ENCODE measurements around the gene SPON1.
"Not testable (repeated sequence)": the region's sequence is repeated elsewhere in the genome, so short reads cannot be mapped to it uniquely, and the experiment has no call there.

The SPON1 gene

DNA sequence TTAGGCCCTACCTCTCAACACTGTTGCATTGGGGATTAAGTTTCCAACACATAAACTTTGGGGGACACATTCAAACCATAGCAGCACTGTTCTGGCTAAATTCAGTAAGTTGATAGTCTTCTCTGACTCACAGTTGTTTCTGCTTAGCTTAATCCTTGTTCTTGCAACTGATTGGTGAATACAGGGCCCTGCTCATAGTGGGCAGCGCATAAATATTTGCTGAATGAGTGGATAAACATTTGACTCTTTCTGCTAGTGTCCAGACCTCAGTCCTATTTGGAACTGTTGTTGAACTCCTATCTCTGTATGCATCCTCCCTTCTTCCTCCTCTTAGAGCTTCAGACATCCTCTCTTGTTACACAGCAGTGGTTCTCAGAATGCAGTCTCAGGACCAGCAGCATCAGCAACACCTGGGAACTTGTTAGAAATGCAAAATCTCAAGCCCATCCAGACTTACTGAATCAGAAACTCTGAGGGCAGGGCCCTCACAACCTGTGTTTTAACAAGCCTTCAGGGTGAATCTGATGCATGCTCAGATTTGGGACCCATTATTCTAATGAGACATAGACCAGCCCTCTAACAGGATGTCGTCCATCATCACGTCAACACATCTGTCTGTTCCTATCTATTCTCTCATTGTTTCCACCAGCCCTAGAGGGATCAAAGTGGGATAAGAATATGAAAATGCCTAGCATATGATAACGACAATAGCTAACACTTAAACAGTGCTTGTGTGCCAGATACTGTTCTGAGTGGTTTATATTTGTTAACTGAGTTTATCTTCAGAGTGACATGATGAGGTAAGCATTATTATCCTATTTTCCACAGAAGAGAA lies 22.3 kb downstream of the SPON1 start:
- DNase-seq = no peak

- not testable (repeated sequence) for DNase-seq
Measured at GRCh38 chr11:13986695-13987094, 24.2 kb downstream of the SPON1 start.

DNA sequence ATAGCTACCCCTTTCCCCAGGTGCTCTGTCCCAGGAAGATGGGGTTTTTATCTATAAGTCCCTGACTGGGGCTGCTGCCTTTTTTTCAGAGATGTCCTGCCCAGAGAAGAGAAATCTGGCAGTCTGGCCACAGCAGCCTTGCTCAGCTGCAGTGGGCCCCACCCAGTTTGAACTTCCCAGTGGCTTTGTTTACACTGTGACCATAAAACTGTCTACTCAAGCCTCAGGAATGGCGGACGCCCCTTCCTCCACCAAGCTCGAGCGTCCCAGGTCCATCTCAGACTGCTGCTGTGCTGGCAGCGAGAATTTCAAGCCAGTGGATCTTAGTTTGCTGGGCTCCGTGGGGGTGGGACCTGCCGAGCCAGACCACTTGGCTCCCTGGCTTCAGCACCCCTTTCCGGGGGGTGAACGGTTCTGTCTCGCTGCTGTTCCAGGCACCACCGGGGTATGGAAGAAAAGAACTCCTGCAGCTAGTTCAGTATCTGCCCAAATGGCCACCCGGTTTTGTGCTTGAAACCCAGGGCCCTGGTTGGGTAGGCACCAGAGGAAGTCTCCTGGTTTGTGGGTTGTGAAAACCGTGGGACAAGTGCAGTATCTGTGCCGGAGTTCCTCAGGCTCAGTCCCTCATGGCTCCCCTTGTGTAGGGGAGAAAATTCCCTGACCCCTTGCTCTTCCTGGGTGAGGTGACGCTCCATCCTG lies 29.8 kb downstream of the SPON1 start:
- DNase-seq = not testable (repeated sequence)

- DNase-seq = no peak
Measured at GRCh38 chr11:13993096-13993765, 30.7 kb downstream of the SPON1 start.

DNA sequence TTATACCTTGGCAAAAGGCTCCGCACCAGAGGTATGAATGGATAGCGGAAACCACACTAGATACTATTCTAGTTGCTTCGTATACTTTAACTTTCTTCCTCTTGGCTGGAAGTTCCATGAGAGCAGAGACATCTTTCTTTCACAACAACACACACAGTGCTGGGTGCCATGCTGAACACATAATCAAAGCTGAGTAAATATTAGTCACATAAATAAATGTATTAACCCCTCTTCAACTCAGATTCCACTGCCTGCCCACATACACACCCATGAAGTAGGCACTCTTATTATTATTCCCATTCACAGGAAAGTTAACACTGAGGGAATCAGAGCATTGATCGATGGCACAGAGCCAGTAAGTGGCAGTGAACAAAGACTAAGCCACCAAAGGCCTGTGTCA lies 35.4 kb downstream of the SPON1 start:
- DNase-seq = no peak

GRCh38 chr11:13999704-14000103 lies 37.2 kb downstream of the SPON1 start:
- no peak for DNase-seq

DNA sequence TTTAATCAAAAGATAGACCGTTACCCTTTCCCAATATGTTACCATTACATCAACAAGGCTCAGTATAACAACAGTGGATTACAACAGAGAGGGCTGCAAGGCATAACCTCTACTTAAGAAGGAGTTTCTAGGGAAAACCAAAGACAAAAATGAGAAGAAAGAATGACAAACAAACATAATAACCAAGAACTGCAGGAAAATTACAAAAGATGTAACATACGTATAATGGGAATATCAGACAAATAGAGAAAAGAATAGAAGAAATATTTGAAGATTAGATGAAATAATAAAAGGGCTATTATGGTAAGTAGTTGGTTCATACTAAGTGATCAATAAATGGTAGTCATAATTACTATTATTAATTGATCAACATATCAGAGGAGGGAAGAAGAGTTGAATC lies 39.1 kb downstream of the SPON1 start:
- DNase-seq = no peak

GRCh38 chr11:14007566-14007965 lies 45.0 kb downstream of the SPON1 start:
- DNase-seq = no peak

- no peak for DNase-seq
Measured at GRCh38 chr11:14010665-14011064, 48.1 kb downstream of the SPON1 start.

DNA sequence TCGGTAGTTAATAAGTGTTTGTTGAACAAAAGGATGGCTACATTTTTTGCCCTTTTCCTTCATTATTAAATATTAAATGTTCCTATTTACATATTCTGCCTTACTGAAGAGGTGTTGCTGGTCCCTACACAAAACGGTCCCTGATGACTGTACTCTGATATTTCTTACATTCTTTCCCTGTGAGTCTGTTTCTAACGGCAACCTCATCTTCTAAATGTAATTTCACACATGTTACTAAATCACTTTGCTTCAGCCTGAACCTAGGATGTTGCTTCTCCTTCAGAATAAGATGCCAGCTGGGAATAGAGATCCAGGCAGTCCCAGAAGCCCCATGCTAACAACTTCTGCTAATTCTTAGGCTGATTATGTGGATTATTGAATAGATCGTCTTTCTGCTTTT lies 50.3 kb downstream of the SPON1 start:
- DNase-seq = no peak

GRCh38 chr11:14015711-14016110 lies 53.2 kb downstream of the SPON1 start:
- DNase-seq = no peak

- DNase-seq = no peak
Measured at GRCh38 chr11:14018441-14018840, 55.9 kb downstream of the SPON1 start.

- no peak for DNase-seq
Measured at GRCh38 chr11:14021738-14022137, 59.2 kb downstream of the SPON1 start.

DNA sequence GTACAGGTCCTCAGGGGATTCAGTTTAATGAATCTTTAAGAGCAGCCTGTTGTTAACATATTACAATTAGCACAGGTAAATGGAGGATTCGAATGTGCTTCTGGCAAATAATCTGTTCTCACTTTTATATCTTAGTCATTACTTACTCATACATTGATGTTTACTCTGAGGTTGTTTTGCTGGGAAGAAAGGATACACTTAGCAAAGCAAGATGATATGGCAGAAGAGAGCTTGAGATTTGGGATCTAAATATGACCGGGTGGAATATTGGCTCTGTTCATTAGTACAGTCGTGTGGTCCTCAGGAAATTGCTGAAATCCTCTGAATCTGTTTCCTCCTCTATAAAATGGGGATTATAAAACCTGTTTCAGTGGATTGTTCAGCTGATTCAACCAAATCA lies 59.7 kb downstream of the SPON1 start:
- no peak for DNase-seq

DNA sequence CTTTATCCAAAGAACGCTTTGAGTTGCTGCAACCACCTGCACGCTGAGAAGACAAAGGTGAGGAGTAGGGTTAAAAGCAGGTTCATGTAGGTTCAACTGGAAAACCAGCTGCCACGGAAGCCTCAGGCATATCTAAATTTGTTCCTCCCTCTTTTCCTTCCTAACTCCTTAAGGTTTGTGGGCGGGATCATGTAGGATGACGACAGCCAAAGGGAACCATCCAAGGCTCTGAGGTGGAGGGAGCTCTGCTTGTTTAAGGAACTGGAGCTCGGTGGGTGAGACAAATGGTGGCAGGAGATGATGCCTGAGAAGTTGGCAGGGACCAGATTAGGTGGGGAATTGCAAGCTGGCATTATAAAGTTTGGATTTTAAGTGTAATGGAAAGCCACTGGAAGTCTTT lies 60.3 kb downstream of the SPON1 start:
- no peak for DNase-seq

DNA sequence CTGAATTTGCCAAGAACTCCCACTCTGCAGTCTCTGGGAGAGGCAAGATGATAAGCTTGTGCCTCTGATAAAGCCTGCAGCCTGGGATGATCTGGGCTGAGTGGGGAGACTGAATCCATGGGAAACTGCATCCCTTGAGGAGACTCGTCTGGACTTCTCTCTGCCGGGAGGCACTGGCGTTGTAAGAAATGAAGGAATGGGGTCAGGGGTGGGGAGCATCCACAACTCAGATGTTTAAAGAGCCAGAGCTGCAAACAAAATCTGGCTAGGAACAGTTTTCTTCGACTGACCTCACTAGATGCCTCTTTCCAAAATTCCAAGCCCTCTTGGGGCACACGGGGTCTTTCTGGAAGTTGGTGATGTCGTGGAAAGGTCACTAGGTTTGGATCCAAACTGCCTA lies 64.4 kb downstream of the SPON1 start:
- DNase-seq = no peak

- DNase-seq = no peak
Measured at GRCh38 chr11:14027525-14027924, 65.0 kb downstream of the SPON1 start.

DNA sequence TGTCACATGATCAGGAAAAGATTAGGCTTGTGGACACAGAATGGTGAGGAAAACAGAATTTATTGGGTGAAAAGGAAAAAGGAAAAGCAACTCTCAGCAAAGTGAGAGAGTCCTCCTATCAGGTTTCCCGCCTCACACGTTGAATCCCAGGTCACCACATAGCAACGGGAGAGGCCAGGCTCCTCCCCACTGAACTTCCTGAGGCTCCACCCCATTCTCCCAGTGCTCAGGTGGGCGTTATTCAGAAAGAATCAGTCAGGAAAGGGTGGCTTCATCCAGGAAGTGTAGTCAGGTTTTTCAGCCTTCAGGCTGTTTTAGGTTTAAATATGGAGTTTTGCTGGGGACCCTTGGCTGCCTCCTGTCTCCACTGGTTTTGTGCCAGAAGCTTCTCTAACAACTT lies 66.9 kb downstream of the SPON1 start:
- DNase-seq = no peak

- DNase-seq = no peak
Measured at GRCh38 chr11:14029971-14030920, 67.7 kb downstream of the SPON1 start.

- DNase-seq = not testable (repeated sequence)
Measured at GRCh38 chr11:14035526-14035925, 73.0 kb downstream of the SPON1 start.

DNA sequence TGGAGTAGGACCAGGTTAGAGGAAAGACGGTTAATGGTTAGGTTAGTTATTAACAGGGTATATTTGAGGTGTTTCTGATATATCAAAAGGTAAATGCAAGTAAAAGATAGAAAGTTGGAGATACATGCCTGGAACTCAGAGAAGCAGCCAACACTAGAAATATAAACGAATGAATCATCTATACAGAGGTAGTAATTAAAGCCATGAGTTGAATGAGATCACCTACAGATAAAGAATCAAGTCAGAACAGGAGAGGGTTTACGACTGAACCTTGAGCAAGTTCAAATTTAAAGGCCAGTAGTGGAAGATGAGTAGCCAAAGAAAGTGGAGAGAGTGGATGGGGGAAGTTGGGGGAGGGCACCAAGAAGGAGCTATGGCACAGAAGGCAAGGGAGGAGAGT lies 73.9 kb downstream of the SPON1 start:
- no peak for DNase-seq

DNA sequence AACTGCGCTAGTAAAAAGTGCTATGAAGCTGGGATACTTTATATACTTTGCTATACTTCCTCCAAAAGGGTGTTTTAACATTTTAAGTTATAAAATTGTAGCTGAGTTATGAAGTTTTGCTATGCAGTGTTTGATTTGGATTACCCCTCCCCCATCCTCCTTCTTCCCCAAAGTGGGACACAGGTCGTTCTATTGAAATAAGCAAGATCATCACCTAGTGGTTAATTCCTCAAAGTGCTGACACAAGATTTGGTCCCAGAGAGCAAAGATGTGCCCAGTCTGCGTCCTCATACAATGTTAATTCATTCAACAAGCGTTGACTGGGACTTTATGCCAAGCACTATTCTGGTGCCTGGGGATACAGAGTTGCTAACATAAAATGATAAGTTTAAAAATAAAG lies 78.5 kb downstream of the SPON1 start:
- no peak for DNase-seq

- DNase-seq = no peak
Measured at GRCh38 chr11:14041565-14041964, 79.0 kb downstream of the SPON1 start.

Measured in activated CD4-positive, alpha-beta T cell treated with anti-CD3 and anti-CD28 coated beads, Interleukin-2, Interleukin-6, amounts not matched to agents 100 ng/mL and 50 ng/mL, durations not matched to agents 16 hours and 8 hours (primary cell).